ENCODE data around the gene ZNF444.
A peak's percentile ranks its signal among the peaks of the same experiment; 100 is the strongest.

Gene ZNF444

DNA sequence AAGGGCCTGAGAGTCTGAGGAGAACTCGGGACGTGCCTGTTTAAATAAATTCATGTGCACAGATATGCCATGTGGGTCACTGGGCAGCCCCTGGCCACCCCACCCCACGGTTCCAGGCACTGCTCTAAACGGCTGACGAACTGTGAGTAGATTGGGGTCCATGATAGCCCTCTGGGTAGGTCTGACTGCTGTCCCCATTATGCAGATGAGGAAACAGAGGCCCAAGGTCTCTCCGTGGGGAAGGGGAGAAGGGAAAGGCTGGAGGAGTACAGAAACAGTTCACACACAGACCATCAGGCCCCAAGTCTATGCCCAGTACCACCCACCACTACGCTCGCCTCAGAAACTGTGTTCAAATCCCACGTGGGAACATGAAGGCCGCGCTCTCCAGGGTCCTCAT, 34.1 kb upstream of the ZNF444 start:
- no peak for DNase-seq (ENCODE audit: low read depth, low spot score)

DNA sequence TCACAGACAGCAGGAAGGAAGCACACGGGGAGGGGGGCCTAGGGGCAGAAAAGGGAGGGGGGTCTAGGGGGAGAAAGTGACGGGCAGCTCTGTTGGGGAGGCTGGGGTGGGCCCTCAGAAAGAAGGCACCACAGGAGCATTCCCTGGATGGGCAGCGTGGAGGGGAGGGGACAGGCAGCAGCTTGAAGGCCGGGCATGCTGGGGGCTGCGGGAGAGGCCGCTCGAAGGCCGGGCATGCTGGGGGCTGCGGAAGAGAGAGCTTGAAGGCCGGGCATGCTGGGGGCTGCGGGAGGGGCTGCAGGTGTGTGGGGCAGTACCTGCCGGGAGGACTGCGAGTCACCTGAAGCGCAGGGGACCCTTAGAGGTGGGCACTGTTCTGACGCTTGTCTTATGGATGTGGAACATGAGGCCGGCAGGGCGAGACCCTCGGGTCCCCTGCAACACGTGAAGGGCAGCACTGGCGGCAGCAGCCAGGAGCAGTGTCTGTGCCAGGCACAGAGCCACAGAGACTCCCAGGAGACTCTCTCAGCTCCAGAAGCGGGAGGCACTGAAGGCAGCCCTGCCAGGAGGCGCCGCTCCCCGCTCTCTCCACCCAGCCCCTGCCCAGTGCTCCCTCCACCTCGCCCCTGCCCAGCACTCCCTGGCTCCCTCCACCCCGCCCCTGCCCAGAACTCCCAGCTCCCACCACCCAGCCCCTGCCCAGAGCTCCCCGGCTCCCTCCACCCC, 33.3 kb upstream of the ZNF444 start:
- no peak for DNase-seq (ENCODE audit: low read depth, low spot score)

- DNase-seq (ENCODE audit: low read depth, low spot score), result no peak
Measured at GRCh38 chr19:56108447-56109195, 32.5 kb upstream of the ZNF444 start.

DNA sequence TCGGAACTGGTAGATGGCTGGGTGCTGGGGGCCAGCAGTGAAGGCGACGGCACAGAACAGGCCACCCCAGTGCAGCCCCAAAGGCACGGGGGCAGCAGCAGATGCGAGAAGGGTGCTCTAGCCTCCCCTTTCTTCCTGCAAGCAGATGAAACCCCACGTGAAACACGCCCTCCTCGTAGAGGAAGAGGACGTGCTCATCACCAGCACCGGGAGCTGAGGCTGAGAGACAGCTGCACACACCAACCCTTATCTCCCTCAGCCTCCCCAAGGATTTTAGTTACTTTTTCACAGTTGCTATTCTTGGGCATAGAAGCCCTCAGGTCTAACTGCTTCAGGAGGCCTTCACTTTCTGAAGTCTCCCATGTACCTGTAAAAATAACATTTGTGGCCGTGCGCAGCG, 31.9 kb upstream of the ZNF444 start:
- no peak for DNase-seq (ENCODE audit: low read depth, low spot score)

DNA sequence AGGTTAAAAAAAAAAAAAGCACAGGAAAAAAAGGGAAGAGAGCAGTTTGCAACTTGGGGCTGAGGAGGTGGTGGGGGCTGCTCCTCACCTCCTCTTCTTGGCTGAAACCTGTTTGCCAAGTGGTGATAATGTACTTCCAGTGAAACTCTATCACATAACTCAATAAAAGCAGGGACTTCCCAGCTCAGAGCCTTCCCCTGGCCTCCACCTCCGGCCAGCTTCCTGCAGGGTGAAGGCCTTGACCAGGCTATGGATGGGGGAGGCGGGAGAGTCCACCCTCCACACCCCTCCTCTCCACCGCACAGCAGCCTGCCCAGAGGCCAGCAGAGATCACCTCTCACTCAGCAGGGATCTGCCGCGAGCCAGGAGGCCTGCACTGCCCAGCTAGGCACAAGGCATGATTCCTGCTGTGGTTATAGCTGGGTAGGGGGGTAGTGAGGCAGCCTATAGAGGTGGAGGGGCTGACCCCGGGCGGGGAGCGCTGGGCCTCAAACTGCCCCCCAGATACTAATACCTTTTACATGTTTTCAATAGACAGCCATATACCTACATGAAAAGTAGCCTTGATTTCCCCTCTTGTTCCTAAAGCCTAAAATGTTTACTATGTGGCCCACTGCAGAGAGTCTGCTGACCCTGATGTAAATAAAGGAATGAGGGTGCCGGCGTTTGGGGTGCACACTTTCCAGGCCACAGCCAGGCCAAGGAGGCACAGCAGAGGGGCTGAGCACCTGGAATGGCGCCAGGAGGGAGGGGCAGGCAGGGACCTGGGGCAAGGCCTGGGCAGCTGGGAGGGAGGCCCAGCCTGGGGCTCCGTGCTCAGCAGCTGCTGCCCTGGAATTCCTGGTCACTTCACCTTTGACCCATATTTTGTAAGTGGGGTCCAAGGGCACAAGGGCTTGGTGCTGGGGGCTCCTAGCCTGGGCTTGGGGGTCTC, 30.3 kb upstream of the ZNF444 start:
- peak; percentile 69 for DNase-seq (ENCODE audit: low read depth, low spot score)

GRCh38 chr19:56111601-56112312, 29.3 kb upstream of the ZNF444 start:
- DNase-seq (ENCODE audit: low read depth, low spot score), result no peak

DNA sequence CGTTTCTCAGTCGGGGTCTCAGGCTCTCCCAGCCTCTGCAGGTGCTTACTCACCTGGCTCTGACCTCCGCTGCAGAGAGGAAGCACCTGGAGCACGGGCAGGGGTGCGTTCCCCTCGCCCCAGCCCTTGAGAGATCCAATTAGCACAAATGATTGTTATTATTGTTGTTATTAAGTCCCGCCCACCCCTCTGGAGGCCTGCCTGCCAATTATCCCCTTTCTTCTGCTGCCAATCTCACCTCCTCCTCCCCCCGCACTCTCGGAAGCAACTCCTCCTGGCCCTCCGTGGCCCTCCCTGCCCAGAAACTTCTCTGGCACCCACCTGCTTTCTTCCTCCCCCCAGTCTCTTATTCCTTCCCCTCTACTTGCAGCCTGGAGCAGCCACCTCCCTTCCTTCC, 28.8 kb upstream of the ZNF444 start:
- DNase-seq (ENCODE audit: low read depth, low spot score), result no peak

- DNase-seq (ENCODE audit: low read depth, low spot score), result no peak
Measured at GRCh38 chr19:56113074-56113632, 27.9 kb upstream of the ZNF444 start.

DNA sequence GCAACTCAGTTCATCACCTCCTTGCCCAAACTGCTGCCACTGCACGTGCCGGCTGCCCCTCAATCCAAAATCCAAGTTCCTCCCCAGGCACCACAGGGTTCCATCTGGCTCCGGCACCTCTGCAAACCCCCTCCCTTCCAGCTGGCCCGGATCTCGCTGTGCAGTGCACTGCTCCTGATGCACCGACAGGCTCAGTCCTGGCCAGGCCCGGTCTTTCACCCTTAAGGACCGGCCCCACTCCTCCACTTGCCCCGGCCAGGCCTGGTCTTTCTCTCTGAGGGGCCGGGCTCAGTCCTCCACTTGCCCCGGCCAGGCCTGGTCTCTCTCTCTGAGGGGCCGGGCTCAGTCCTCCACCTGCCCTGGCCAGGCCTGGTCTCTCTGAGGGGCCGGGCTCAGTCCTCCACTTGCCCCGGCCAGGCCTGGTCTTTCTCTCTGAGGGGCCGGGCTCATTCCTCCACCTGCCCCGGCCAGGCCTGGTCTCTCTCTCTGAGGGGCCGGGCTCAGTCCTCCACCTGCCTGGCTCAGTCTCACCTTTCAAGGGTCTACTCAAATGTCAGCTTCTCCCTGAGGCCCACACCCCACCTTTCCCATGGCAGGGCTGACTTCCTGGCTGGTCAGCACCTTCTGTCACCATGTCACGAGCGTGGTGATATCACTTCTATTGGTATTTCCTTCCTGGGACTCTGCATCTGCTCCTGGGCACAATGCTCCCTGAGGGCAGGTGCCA, 26.9 kb upstream of the ZNF444 start:
- DNase-seq (ENCODE audit: low read depth, low spot score), result no peak

DNA sequence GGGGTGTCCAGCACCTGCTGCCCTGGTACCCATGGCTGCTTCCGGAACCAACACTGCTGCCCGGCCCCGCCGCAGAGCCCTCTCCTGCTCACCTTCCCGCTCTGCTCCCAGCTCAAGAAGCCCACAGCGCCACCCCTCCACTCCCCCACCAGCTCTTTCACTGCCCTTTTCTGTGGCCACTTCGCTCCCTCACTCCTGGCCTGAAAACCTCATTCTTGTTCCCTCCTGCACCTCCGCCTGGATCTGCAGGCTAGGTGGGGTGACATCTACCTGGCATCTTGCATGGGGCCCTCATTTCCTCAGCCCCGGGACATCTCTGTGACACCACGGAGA, 26.3 kb upstream of the ZNF444 start:
- no peak for DNase-seq (ENCODE audit: low read depth, low spot score)

DNA sequence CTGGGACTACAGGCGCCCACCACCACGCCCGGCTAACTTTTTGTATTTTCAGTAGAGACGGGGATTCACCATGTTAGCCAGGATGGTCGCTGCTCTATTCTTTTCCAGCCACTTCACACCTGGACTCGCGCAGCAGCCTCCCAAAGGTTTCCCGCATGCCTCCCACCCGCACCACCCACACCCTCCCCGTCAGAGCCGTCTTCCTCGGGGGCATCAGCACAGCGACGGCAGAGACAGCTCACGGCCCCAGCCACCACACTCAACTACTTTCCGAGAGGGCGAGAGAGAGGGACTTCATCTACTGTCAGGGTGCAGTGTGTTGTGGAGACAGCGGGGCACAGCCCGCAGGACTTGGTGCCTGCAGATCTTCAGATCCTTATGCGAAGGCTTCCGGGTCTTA, 25.6 kb upstream of the ZNF444 start:
- DNase-seq (ENCODE audit: low read depth, low spot score), result no peak

DNA sequence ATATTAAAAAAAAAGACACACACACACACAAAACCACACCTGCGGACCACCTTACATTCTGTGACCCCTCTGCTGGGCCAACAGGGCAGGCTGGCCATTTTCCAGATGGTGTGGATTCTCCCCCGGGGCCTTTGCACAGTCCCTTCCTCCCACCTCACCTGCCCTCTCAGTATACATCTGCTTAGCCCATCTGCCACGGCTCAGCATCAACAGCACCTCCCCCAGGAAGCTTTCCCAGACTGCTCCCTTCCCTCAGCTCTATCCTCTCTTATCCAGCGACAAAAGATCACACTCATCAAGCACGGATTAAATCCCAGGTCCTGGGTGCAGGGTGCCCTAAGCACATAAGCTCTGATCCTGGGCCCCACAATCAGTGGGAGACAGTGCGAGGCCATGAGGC, 24.5 kb upstream of the ZNF444 start:
- no peak for DNase-seq (ENCODE audit: low read depth, low spot score)

DNA sequence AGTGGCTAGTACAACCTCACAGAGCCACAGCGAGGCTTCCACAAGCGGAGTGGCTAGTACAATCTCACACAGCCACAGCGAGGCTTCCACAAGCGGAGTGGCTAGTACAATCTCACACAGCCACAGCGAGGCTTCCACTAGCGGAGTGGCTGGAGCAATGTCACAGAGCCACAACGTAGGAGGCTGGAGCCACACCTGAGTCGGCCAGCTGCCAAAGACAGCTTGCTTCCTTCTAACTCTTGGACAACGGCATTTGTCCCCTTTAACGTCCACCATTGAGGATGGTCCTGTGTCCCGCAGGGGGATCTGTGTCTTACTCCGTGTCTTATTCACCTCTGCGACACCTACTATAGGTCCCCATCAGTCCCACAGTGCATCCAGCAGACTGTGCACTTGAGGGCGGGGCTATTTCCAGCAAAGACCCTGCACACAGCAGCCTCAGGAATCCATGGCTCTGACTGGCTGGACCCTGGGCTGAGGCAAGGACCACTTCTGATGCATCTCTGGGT, 23.7 kb upstream of the ZNF444 start:
- no peak for DNase-seq (ENCODE audit: low read depth, low spot score)

GRCh38 chr19:56117889-56118288, 23.2 kb upstream of the ZNF444 start:
- DNase-seq (ENCODE audit: low read depth, low spot score), result no peak

GRCh38 chr19:56118666-56119581, 22.2 kb upstream of the ZNF444 start:
- DNase-seq (ENCODE audit: low read depth, low spot score), result no peak

DNA sequence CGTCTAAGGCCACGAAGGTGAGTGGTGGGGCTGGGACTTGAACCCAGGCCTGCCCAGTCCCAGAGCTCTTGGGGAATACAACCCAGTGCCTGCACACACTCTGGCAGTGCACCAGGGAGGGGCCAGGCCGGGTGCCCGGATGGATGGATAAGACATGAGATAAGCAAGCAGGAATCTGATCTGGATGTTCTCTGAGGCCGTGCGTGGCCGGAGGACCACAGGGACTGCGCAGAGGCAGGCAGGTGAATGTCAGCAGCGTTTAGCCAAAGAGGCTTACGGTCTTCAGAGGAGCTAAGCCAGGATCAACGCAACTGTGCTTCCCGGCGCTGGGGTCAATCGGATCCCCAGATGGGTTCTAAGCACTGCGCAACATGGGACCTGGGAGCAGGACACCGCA, 21.5 kb upstream of the ZNF444 start:
- DNase-seq (ENCODE audit: low read depth, low spot score), result peak; percentile 39

DNA sequence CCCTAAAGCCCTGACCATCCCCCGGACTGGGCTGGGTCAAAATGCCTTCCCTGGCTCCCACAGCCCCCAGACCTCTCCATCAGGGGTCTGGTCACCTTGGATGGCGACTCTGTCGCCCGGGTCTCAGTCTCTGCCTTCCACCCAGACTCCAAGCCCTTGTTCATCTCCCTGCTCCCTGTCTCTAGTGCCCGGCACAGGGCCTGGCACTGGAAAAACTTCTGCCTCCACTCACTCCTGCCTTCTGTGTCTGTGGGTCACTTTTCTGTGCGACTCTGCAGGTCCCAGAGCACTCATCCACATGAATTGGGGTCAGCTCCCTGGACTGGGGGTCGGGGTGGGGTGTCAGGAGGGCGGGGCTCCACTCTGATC, 21.1 kb upstream of the ZNF444 start:
- DNase-seq (ENCODE audit: low read depth, low spot score), result no peak

GRCh38 chr19:56120371-56121179, 20.5 kb upstream of the ZNF444 start:
- DNase-seq (ENCODE audit: low read depth, low spot score), result peak; percentile 93

All from ELF-1 (cell line).